Activated CD4-positive, CD25-positive, alpha-beta regulatory T cell treated with anti-CD3 and anti-CD28 coated beads, Interleukin-2, amount 50 U/mL, for 72 hours (primary cell): ENCODE data around the gene MPP3.
A peak's percentile ranks its signal among the peaks of the same experiment; 100 is the strongest.
"Not testable (repeated sequence)": the region's sequence is repeated elsewhere in the genome, so short reads cannot be mapped to it uniquely, and the experiment has no call there.

Experiments
- DNase-seq: peaks from one replicate; pipeline ENCODE4 v3.0.0; 2021

Gene MPP3

DNA sequence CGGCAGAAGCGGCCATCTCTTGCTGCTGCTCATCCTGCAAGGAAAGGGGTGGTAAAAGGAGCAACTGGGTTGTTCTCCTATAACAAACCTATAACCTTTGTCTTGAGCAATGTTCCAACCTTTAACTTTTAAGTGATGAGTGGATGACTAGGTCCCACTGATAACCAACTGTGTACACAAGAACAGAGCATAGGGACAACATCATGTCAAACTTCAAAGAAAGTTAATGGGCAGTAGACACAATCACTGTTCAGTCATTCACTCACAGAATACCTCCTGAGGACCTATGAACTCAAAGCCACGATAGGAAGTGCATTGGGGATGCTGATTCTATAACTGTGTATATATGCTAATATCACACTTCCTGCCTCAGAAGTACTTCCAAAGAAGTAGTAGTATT lies 31.1 kb downstream of the MPP3 start:
- no peak for DNase-seq

DNA sequence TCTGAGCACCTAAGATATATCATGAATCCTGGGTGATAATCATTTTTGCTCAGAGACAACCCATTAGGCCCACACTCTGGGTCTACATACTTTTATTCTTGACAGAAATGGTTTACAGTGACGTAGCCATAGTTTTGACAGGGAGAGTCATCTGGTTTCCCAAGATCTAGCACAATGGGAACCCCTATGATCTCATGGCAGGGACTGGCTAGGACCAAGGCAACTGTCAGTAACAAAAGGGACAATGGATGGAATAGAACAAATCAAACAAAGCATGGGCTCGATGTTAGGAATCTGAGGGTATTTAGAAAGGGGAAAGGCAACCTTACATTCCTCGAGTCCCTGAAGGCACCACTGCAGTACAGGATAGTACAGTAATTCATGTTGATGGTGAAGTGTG lies 32.2 kb downstream of the MPP3 start:
- DNase-seq: no peak

DNA sequence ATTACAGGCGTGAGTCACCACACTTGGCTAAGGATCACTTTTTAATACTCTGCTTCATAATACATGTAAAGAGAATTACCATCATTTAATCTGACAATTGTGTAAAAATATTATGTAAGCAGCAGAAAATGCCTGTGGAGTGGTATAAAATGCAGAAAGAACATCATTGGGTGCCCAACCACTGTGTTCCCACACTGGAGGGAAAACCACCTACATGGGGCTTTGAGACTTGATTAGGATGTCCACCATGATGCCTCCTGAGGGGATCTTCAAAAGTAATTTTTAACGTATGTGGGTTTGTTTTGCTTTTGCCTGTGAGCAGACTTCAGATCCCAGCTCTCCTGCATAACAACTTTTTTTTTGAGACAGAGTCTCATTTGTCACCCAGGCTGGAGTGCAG lies 33.9 kb downstream of the MPP3 start:
- no peak for DNase-seq

DNA sequence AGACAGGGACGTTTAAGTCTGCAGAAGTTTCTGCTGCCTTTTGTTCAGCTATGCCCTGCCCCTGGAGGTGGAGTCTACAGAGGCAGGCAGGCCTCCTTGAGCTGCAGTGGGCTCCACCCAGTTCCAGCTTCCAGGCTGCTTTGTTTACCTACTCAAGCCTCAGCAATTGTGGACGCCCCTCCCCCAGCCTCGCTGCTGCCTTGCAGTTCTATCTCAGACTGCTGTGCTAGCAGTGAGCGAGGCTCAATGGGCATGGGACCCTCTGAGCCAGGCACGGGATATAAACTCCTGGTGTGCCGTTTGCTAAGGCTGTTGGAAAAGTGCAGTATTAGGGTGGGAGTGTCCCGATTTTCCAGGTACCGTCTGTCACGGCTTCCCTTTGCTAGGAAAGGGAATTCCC lies 34.9 kb downstream of the MPP3 start:
- not testable (repeated sequence) for DNase-seq

DNA sequence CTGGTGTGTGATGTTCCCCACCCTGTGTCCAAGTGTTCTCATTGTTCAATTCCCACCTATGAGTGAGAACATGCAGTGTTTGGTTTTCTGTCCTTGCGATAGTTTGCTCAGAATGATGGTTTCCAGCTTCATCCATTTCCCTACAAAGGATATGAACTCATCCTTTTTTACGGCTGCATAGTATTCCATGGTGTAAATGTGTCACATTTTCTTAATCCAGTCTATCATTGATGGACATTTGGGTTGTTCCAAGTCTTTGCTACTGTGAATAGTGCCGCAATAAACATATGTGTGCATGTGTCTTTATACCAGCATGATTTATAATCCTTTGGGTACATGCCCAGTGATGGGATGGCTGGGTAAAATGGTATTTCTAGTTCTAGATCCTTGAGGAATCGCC lies 40.3 kb downstream of the MPP3 start:
- DNase-seq: not testable (repeated sequence)

DNA sequence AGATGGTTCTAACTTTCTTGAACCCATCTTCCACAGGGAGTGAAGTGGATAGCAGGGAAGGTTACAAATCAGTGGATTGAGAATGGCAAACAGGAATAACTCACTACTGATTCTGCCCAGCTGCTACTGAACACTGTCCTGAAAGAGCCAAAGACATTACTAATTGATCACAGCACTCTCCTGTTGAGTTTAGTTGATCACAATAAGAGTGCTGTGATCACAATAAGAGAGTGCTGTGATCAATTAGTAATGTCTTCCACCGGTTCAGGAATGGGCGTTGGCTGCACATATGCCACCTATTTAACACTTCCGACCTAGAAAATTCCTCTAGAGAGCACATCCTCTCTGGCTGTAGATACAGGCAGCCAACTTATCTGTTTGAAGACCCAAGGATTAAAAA lies 41.4 kb downstream of the MPP3 start:
- DNase-seq: no peak

DNA sequence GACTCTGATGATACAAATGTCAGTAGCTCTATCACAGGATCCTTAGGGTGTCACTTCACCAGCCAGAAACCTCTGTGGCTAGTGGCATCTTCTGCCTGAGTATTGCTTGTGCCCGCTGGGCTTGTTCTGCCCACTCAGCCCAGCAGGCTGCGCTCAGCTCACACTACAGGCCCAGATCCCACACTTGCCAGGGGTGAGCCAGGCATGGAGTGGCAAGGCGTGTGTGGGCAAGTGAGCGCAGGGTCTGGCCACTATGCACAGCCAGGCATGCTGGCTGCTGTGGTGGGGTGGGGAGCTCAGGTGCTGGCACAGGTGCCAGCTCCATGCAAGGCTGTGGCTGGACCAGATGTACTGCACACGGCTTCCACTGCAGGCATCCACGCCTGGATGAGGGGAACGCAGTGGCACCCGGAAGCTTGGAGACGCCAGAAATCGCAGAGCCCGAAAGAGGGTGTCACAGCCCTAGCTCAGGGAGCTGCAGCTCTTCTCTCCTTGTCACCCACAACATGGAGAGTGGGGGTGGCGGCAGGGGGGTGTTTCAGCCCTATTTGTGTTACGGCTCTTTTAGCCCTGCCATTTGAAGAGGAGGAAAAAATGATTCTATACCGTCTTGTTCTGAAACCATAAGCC lies 42.5 kb downstream of the MPP3 start:
- no peak for DNase-seq

DNA sequence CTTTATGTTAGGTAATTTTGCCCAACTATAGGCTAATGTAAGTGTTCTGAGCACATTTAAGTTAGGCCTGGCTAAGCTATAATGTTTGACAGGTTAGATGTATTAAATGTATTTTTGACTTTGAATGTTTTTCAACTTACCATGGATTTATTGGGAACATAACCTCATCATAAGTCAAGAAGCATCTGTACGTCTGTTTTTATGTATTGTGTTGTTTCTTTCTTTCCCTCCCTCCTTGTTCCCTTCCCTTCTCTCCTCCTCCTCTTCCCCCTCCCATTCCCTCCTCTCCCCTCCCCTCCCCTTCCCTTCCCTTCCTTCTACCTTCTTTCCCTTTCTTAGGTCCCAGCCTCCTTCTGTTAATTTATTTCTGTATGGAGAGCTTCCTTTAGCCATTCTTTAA lies 43.5 kb downstream of the MPP3 start:
- no peak for DNase-seq

DNA sequence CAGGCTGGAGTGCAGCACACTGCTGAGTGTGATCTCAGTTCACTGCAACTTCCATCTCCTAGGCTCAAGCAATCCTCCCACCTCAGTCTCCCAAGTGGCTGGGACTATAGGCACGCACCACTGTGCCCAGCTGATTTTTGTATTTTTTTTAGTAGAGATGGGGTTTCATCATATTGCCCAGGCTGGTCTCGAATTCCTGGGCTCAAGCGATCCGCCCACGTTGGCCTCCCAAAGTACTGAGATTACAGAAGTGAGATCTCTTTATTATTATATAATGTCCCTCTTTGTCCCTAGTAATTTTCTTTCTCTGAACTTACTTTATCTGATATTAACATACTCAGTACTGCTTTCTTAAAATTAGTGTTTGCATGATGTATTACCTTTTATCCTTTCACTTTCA lies 44.4 kb downstream of the MPP3 start:
- DNase-seq: no peak

DNA sequence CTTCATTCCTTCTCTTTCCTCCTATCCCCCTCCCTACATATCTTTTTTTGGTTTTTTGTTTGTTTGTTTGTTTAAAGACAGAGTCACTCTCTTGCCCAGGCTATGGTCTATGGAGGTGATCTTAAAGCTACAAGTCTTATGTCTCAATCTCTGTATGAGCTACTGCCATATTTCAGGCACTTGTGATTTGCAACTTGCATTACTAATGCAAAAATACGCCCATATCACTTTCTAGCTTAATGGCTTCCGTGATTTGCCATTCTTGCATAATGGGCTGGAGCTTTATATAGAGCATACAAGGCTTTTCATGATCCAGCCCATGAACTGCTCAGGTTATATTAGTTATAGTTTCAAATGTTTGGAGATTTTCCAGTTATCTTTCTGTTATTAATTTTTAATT lies 45.2 kb downstream of the MPP3 start:
- no peak for DNase-seq

DNA sequence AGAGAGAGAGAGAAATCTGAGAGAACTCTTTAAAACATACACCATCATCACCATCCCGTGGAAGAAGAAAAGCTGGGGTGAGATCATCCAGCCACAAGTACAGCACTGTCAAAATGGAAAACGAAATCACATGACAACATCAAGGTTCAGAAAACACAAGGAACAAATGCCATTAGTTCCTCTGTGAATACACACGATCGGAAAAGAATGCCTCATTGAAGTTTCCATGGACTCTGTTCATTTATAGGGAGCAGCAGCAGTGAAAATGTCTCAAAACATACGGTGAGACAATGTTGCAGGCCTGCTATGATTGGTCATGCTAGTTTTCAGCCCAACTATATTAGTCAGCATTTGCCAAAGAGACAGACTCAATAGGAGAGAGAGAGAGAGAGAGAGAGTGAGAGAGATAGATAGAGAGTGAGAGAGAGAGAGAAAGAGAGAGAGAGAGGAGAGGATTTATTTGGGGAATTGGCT lies 48.3 kb downstream of the MPP3 start:
- no peak for DNase-seq

DNA sequence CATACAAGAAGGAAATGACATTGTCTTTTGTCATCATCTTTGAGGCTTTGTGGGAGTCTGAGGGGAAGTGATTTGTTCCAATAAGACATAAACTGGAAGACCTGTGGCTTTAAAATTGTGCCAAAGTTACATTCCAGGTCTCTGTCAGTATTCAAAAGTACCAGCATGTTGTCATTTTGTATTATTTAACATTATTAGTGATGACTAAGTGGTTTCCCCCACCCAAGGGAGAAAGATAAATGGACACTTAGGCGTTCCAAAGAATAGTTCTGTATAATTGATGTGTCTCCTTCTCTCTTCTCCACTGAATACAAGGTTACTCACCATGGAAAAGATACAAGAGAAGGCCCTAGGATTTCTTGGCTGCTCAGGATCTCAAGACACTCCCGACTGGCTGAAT lies 48.9 kb downstream of the MPP3 start:
- DNase-seq: no peak

DNA sequence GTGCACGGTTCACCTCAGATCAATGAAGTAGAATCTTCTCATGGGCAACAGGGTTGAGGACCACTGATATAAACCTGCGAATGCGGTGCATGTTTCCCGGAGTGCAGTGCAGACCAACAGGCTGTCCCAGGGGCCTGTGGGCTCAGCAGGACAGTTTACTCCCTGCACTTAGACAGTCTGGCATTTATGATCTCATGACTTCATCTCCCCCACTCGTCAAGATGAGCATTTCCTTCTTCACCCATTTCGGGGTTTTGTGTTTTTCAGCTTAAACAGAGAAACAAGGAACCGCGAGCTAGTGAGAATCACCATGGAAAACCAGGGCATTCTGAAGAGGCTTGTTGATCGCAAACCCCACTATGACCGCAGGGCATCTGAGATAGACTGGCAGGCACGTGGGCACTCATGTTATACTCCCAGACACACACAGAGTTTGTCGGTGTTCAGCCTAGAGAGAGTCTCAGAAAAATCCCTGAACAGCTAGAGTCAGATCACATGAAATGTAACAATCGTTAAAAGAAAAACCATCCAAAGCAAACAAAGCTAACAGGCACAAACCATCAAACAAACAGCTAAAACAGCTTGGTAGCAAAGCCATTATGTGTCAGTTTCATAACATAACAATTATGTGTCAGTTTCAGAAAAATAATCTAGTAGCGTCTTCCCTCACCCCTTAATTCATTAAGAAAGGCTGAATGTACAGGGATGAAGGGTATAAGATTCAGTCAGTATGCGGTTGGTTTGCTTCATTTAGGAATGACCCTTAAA lies 49.8 kb downstream of the MPP3 start:
- DNase-seq: no peak

DNA sequence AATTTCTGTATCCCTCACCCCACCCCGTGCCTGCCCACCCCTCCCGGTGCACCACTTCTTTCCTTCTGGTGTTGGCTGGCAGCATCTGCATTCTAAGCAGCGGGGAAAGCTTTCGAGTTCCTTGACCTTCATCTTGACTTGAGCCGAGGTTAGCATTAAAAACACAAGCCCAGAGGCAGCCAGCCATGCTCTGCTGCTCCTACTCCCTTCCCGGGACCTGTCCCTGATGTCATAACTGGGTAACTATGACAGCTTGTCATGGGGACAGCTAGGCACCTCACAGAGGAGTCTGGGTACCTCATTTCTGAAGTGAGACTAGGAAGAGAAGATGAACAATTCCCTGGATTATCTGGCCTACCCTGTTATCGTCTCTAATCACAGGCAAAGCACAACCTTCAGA lies 52.8 kb downstream of the MPP3 start, which contains the start of gene CFAP97D1:
Gene CFAP97D1, plus strand, starts transcription at position 301 of the 400 bp plus-strand sequence. Its CDS starts 28 bp downstream, at position 329.
- no peak for DNase-seq

DNA sequence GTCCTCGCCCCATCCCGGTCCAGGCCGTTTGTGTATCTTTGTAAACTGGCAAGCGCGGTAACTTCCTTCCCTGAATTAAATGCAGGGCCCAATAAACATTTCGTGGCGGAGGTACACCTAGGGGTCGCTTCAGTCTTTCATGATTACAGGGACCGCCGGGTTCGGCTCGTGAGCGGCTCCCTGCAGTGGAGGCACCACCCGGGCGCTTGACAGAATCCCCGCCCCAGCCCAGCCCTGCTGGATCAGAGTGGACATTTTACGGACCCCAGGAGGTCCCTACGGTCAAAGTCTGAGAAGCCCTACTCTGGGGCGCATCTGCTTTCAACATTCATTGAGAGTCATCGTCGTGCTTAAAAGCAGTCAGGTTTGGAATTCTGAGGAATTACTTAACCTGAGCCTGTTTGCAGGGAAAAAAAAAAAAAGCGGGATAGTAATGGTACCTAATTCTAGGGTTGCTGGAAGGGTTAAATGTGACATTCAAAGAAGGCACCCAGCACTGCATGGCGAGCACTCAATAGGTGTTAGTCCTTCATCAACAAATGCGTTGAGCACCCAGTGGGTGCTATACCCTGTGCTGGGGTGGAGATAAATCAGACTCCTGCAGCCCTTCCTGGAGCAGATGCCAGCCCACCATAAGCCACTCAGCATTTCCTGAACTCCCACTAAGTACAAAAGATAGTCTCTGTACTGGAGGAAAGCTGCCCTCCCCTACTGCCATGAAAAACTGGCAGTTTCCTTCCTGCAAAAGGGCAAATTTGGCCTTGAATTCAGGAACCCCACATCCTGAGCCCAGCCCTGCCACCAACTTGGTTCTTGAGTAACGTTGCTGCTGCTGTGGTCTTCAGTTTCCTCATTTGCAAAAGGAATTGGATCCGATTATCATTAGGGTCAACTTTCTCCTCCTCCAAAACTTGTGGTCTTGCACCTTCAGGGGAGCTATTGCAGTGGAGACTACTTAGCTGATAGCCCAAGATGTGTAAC lies 53.5 kb downstream of the MPP3 start:
- DNase-seq: no peak

DNA sequence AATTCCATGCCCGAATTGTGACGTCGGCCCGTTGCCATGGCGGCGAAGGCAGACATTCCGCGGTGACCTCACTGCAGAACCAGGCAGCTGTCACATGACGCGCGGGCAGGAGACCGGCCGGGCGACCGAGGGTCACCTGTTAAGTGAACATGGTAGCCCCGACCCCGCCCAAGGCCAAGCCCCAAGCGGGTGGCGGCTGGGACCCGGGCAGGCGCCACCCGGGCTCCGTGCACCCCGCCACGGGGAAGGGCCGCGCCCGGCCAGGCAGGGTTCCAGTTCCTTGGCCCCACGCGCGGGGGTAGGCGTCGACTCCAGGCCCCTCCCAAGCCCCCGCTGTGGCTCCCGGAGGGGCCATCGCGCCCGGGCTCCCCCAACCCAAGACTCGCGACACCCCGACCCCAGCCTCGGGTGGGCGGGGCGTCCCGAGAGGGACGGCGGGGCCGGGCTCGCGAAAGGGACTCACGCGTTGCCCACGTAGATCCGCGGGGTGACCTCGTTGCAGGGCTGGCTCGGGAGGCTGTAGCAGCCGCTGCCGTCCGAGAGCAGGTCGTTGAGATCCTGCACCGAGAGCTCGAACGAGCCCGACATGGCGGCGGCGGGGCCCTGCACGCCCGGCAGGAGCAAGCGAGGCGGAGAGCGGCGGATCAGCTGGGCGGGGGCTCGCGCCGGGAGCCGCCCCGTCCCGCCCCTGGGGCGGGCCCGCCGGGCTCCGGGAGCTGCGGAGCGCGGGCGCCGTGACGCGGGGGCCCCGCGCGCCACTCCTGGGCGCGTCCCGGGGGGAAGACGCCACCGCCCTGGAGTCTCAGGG lies 54.4 kb downstream of the MPP3 start, which contains the start of gene DUSP3:
Gene DUSP3, minus strand, starts transcription at position 641 of the 808 bp plus-strand sequence. Its CDS starts 53 bp downstream, at position 588.
- DNase-seq: peak; percentile 77

DNA sequence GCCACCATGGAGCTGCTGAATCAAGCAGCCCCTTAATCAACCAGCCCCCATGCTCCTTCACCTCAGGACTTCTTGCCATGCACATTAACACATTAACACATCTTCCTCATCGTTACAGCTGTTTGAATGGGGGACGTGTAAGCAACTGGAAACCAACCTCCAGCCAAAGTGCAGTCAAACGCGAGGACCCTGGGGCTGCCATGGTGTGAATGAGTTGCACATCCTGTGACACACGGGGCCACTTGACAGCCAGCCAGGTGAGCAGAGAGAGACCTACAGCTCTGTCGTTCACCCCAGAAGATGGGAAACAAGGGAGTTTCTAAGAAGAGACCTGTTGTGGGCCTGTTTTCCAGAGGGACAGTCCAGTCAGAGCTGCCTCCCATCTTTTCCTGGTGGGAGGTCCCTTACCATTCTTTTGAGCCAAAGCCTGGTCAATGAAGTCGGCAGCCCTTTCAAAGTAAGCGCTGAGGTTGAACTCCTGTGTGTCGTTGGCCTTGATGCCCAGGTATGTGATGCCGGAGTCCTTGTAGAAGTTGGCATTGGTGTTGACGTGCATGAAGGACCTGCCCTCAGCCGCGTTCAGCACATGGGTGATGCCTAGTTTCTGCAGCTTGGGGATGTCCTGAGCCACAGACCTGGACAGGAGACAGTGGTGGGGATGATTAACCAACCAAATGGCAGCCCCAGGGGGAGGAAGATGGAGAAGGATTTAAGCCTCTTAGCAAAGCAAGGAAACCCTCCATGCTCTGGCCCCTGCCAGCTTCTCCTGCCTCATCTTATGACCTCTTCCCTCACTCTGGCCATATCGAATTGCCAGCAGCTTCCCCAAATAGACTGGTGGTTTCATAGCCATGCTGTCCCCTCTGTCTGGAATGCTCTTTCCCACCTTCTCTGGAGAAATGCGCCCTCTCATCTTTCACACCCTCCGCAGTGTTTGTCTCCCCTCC lies 58.4 kb downstream of the MPP3 start:
- DNase-seq: no peak

DNA sequence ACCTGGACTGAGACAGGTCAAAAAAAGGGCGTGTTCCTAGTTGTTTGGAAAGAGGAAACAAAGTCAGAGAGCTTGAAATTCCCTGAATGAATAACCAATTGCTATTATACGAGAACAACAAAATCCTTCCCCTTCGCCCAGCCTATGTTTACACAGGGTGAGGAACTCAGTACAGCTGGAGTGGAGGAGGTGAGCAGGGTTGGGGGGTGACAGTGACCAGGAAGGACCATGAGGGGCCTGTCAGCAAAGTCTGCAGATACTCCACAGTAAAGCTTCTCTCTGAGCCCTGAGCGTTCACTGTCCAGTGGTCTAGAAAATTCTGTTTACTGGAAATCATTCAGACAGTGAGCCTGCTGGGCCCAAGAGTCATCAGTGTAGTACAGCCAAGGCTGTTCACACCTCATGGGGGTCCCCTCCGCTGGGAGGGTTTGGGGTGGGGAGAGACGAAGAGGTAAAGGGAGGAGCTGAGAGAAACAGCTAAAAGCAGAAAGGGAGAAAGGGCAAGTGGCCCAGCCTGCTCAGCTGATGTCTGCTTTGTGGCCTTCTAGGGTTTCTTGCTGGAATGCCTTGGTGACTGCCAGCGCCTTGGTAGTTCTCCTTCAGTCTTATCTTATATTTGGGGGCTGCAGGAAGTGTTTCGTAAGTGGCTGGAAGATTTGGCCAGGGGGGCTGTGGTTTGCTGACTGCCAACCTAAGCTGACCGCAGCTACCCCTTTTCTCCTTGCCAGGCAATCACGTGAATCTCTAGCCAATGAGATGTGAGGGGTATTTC lies 59.9 kb downstream of the MPP3 start:
- no peak for DNase-seq

DNA sequence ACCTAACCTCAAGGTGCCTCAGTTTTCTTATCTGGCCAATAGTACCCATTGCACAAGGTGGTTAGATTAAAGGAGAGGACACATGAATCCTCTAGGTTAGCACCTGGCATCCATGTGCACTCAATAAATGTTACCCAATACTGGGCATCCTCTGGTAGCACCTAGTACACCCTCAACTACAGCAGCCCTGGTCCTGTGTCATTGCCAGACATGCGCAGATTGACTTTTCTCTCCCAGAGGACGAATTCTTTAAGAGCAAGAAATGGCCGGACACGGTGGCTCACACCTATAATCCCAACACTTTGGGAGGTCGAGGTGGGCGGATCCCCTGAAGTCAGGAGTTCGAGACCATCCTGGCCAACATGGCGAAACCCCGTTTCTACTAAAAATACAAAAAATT lies 61.5 kb downstream of the MPP3 start:
- DNase-seq: no peak

DNA sequence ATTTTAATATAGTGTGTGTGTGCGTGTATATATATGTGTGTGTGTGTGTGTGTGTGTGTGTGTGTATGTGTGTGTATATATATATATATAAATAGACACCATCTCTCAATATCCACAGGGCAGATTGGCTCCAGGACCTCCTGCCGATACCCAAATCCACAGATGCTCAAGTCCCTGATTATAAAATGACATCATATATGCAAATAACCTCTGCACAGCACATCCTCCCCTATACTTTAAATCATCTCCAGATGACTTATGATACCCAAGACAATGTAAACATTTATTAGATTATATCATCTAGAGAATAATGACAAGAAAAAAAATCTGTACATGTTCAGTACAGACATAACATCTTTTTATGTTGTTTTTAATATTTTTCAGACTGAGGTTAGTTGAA lies 62.0 kb downstream of the MPP3 start:
- no peak for DNase-seq
